ENCODE results near the gene CRABP2.

DNA sequence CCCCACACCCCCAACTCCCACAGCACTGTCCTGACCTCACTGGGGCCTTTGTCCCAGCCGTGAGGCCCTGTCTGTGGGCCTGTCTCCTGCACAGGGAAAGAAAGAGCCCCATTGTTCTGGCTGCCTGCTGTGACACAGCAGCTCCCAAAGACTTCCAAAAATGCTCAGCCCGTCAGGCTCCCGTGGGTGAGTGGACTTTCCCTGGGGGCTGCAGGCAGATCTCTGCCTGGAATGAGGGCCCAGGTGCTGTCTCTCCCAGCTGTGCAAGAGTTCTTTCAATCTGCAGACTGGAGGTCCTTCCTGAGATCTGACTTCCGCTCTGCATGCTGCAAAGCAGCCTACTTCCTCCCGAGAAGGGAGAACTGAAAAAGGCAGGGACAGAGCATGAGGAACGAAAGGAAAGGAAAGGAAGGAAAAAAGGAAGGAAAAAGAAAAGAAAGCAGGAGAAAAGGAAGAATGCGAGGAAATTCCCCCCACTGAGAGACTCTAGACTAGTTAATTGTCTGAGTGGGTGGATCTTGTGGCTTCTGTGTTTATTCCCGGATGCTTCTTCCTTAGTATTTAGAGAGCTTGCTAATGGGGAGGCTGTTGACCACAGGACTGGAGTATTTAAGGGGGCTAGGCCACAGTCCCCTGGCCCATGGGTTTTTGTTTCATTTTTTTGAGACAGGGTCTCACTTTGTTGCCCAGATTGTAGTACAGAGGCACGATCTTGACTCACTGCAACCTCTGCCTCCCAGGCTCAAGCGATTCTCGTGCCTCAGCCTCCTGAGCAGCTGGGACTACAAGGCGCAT lies 43.2 kb downstream of the CRABP2 start:
- TF ChIP-seq, protein P1, sequence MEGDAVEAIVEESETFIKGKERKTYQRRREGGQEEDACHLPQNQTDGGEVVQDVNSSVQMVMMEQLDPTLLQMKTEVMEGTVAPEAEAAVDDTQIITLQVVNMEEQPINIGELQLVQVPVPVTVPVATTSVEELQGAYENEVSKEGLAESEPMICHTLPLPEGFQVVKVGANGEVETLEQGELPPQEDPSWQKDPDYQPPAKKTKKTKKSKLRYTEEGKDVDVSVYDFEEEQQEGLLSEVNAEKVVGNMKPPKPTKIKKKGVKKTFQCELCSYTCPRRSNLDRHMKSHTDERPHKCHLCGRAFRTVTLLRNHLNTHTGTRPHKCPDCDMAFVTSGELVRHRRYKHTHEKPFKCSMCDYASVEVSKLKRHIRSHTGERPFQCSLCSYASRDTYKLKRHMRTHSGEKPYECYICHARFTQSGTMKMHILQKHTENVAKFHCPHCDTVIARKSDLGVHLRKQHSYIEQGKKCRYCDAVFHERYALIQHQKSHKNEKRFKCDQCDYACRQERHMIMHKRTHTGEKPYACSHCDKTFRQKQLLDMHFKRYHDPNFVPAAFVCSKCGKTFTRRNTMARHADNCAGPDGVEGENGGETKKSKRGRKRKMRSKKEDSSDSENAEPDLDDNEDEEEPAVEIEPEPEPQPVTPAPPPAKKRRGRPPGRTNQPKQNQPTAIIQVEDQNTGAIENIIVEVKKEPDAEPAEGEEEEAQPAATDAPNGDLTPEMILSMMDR (IDR thresholded peaks at IDR 0.05), result no peak
- no peak for TF ChIP-seq POLR2A (IDR thresholded peaks at IDR 0.05)

All from heart left ventricle (tissue), 13 donors.